Type B pancreatic cell (in vitro differentiated cells): ENCODE data around the gene RNU4-1. TPM values are rescaled to one million over a fixed set of nuclear protein-coding genes. Genes with fewer than 3 reads are reported as not detected.
"Not testable (repeated sequence)": the region's sequence is repeated elsewhere in the genome, so short reads cannot be mapped to it uniquely, and the experiment has no call there.

Experiments
- DNase-seq: peaks from one replicate; pipeline ENCODE4 v3.0.0; 2021; ENCODE audit warnings: mixed read lengths; ENCODE audit not compliant: unreplicated experiment; ENCODE audit errors: extremely low spot score
- H3K27ac Mint-ChIP-seq: 2 replicates; pipeline ENCODE4 v1.8.0; 2021; ENCODE audit warnings: mild to moderate bottlenecking, mixed read lengths
- H3K27me3 Mint-ChIP-seq: 2 replicates; pipeline ENCODE4 v1.8.0; 2021; ENCODE audit warnings: mixed read lengths
- H3K36me3 Mint-ChIP-seq: 2 replicates; pipeline ENCODE4 v1.8.0; 2021; ENCODE audit warnings: mixed read lengths
- H3K4me1 Mint-ChIP-seq: one replicate; pipeline ENCODE4 v1.8.0; 2021; ENCODE audit warnings: mixed read lengths; ENCODE audit not compliant: unreplicated experiment
- H3K4me3 Mint-ChIP-seq: 2 replicates; pipeline ENCODE4 v1.8.0; 2021; ENCODE audit warnings: mild to moderate bottlenecking, mixed read lengths
- H3K9me3 Mint-ChIP-seq: 2 replicates; pipeline ENCODE4 v1.8.0; 2021; ENCODE audit warnings: mixed read lengths
- CTCF ChIP-seq: fragments of 200-600 bp; sonication (generic); conservative IDR thresholded peaks from 2 replicates; pipeline ENCODE4 v1.5.0; 2021; ENCODE audit warnings: antibody characterized with exemption, mild to moderate bottlenecking
- total RNA-seq: library from RNA; stranded (reverse); gene quantifications from 2 replicates; pipeline ENCODE4 v1.2.1, GENCODE V29; 2021; ENCODE audit warnings: low replicate concordance

RNU4-1 gene
- total RNA-seq, 1 donor from 2014 or later = 4,376 TPM

GRCh38 chr12:120247183-120247582 is 45.9 kb downstream of the RNU4-1 start:
- Mint-ChIP-seq H3K4me1 (peaks cover 47% of the 10 kb centered on the region), H3K27me3 (no peaks in the 10 kb centered on the region), H3K4me3 (no peak overlapping the region), H3K36me3 (peaks cover 4% of the 10 kb centered on the region), H3K27ac (peak overlapping the region; percentile 67), H3K9me3 (no peaks in the 10 kb centered on the region)
- no peak for DNase-seq
- TF ChIP-seq CTCF = no peak

GRCh38 chr12:120246705-120247104 is 46.3 kb downstream of the RNU4-1 start:
- not testable (repeated sequence) for H3K4me3 Mint-ChIP-seq, H3K9me3 Mint-ChIP-seq, H3K27ac Mint-ChIP-seq, H3K27me3 Mint-ChIP-seq, DNase-seq, H3K36me3 Mint-ChIP-seq
- H3K4me1 Mint-ChIP-seq = peaks cover 47% of the 10 kb centered on the region

Other genes starting within 250 kb of the RNU4-1 start
- gene RAB35, start 176.5 kb downstream of the RNU4-1 start, total RNA-seq = 42.3 and 47.1 TPM in 2 replicates
- gene GCN1, start 98.5 kb downstream of the RNU4-1 start, total RNA-seq = 114 and 130 TPM in 2 replicates
- 2,585 and 2,806 TPM in 2 replicates for gene RPLP0, start 92.1 kb downstream of the RNU4-1 start, total RNA-seq
- gene PXN, start 27.5 kb downstream of the RNU4-1 start, total RNA-seq = 60.7 and 127 TPM in 2 replicates
- 6,693 and 9,065 TPM in 2 replicates for gene RNU4-2, start 1.3 kb downstream of the RNU4-1 start, total RNA-seq
- 2.0 and 2.7 TPM in 2 replicates for gene SIRT4, start 9.1 kb upstream of the RNU4-1 start, total RNA-seq
- gene PLA2G1B, start 34.5 kb upstream of the RNU4-1 start, total RNA-seq = not detected in 2 replicates
- 22.0 and 71.7 TPM in 2 replicates for gene MSI1, start 75.9 kb upstream of the RNU4-1 start, total RNA-seq
- 400 and 501 TPM in 2 replicates for gene COX6A1, start 144.9 kb upstream of the RNU4-1 start, total RNA-seq
- 46.6 and 65.2 TPM in 2 replicates for gene TRIAP1, start 153.1 kb upstream of the RNU4-1 start, total RNA-seq
- gene GATC, start 153.2 kb upstream of the RNU4-1 start, total RNA-seq = 27.7 and 33.9 TPM in 2 replicates
- gene SRSF9, start 176.5 kb upstream of the RNU4-1 start, total RNA-seq = 226 and 248 TPM in 2 replicates
- 403 and 451 TPM in 2 replicates for gene DYNLL1, start 202.9 kb upstream of the RNU4-1 start, total RNA-seq
- 28.7 and 35.6 TPM in 2 replicates for gene COQ5, start 235.9 kb upstream of the RNU4-1 start, total RNA-seq
- gene RNF10, start 241.1 kb upstream of the RNU4-1 start, total RNA-seq = 162 and 188 TPM in 2 replicates